ENCODE data around the gene TMA7B.

Gene TMA7B

GRCh38 chr22:40002935-40003715 is 42.9 kb downstream of the TMA7B start:
- DNase-seq (ENCODE audit: low read depth), result no peak

GRCh38 chr22:40004836-40005235 is 44.6 kb downstream of the TMA7B start:
- DNase-seq (ENCODE audit: low read depth), result no peak

- no peak for DNase-seq (ENCODE audit: low read depth)
Observed at GRCh38 chr22:40006641-40007040, 46.4 kb downstream of the TMA7B start.

- no peak for DNase-seq (ENCODE audit: low read depth)
Observed at GRCh38 chr22:40007853-40008710, 47.9 kb downstream of the TMA7B start.

- no peak for DNase-seq (ENCODE audit: low read depth)
Observed at GRCh38 chr22:40008726-40009291, 48.6 kb downstream of the TMA7B start.

GRCh38 chr22:40009292-40009774 is 49.1 kb downstream of the TMA7B start:
- no peak for DNase-seq (ENCODE audit: low read depth)

- no peak for DNase-seq (ENCODE audit: low read depth)
Observed at GRCh38 chr22:40009951-40010671, 49.9 kb downstream of the TMA7B start.

GRCh38 chr22:40010746-40011145 is 50.5 kb downstream of the TMA7B start:
- no peak for DNase-seq (ENCODE audit: low read depth)

Measured in activated gamma-delta T cell treated with anti-CD3 and anti-CD28 coated beads, Interleukin-2, amount 50 U/mL, for 16 hours (primary cell).